ENCODE measurements around the gene TPM1. TPM values are rescaled to one million over a fixed set of nuclear protein-coding genes. Genes with fewer than 3 reads are reported as not detected.
"Not testable (repeated sequence)": the region's sequence is repeated elsewhere in the genome, so short reads cannot be mapped to it uniquely, and the experiment has no call there.

TPM1 gene
- total RNA-seq, 1 experiment from 2014 or later, result 1,551 TPM

- peak; percentile 57 for DNase-seq (ENCODE audit: low read depth)
Observed at GRCh38 chr15:63094495-63094931, 52.0 kb downstream of the TPM1 start.

GRCh38 chr15:63096178-63096577 is 53.6 kb downstream of the TPM1 start:
- DNase-seq (ENCODE audit: low read depth), result no peak

DNA sequence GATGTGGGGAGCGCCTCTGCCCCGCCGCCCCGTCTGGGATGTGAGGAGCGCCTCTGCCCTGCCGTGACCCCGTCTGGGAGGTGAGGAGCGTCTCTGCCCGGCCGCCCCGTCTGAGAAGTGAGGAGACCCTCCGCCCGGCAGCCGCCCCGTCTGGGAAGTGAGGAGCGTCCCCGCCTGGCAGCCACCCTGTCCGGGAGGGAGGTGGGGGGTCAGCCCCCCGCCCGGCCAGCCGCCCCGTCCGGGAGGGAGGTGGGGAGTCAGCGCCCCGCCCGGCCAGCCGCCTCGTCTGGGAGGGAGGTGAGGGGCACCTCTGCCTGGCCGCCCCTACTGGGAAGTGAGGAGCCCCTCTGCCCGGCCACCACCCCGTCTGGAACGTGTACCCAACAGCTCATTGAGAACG is 56.4 kb downstream of the TPM1 start:
- not testable (repeated sequence) for DNase-seq (ENCODE audit: low read depth)

DNA sequence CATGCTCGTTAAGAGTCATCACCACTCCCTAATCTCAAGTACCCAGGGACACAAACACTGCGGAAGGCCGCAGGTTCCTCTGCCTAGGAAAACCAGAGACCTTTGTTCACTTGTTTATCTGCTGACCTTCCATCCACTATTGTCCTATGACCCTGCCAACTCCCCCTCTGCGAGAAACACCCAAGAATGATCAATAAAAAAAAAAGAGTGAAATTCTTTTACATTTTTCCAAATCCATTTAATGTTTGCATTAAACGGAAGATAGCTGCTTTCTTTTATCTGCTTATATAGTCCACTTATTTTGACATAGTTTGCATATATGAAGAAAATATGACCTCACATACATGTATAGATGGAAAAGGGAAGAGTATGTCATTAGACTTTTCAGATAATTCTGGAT is 57.0 kb downstream of the TPM1 start:
- not testable (repeated sequence) for DNase-seq (ENCODE audit: low read depth)

DNA sequence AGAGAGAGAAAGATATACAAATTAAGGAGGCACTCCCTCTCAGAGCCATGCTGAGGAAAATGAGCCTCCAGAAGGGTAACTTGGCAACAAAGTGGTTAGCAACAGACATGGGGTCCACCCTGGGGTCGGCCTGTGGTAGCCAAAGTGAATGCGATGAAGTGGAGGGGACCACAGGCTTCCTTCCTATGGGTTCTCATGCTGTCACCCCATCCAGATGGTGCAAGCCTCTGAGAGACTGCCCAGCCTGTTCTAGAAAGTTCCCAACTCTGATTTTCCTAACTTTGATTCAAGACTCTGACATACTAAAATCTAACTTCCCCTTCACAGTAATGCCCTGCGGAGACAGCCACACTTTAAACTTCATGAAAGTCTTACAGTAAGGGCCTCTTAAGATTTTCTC is 60.9 kb downstream of the TPM1 start:
- DNase-seq (ENCODE audit: low read depth), result no peak

DNA sequence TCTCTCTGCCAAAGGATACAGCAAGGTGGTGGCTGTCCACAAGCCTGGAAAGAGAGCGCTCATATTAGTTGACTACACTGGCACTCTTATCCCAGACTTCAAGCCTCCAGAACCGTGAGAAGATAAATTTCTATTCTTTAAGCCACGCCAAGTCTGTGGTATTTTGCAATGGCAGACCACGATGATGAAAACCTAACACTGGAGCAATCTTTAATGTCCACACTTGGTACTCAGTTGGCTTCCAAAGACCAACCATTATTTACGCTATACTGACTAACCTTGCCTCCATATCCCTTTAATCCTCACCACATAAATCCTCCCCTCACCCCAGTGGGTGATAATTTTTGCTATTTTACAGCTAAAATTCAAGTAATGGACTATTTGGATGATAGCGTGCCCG is 62.2 kb downstream of the TPM1 start:
- DNase-seq (ENCODE audit: low read depth), result no peak

DNA sequence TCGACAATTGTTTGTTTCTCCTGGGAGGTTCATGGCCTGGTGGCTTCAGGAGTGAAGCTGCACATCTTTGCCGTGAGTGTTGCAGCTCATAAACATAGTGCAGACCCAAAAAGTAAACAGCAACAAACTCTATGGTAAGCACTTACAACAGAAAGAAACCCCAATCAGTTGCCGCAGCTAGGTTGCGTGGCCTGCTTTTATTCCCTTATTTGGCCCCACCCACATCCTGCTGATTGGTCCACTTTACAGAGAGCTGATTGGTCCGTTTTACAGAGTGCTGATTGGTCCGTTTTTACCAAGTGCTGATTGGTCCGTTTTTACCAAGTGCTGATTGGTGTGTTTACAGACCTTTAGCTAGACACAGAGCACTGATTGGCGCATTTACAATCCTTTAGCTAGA is 62.8 kb downstream of the TPM1 start:
- DNase-seq (ENCODE audit: low read depth), result not testable (repeated sequence)

DNA sequence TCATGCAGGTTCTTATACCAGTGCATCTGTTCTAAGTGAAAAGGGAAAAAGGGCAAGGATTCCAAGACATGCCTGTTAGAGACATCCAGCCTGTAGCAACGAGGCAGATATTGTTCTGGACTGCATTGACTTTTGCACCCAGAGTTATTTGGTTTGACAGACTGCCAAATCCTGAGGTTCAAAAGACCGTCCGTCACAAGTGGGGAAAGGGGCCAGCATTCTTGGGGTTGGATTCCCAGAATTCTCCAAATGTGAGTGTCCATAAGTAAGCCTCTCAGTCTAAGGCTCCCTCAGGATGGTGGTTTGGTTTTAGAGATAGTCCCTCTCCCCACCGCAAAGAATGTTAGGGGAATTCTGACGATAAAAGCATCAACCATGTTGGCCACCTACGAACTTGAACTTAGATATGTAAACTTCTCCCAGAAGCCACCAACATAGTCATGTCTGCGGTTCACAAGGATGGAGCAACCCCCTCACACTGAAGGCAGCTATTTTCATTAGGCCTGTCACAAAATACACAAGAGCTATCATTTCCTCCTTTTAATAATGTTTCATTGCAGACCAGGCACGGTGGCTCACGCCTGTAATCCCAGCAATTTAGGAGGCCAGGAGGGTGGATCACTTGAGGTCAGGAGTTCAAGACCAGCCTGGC is 65.5 kb downstream of the TPM1 start:
- DNase-seq (ENCODE audit: low read depth), result peak; percentile 98

GRCh38 chr15:63109498-63109897 is 67.0 kb downstream of the TPM1 start:
- DNase-seq (ENCODE audit: low read depth), result no peak

DNA sequence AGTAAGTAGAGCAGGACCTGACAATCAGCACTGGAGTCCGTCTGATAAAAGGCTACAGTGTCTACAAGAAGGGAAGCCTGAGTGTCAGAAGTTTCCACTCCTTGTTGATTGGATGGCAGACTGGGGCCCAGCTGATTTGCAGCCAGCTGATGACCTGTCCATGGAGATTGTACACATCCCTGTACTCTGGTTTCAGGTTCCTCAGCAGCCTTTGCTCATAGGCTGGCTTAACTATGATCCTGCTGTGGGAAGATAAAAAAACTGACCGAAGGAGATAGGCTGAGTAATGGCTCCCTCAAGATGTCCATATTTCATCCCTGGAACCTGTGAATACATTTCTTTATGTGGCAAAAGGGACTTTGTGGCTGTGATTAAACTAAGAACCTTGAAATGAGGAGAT is 67.4 kb downstream of the TPM1 start:
- peak; percentile 41 for DNase-seq (ENCODE audit: low read depth)

DNA sequence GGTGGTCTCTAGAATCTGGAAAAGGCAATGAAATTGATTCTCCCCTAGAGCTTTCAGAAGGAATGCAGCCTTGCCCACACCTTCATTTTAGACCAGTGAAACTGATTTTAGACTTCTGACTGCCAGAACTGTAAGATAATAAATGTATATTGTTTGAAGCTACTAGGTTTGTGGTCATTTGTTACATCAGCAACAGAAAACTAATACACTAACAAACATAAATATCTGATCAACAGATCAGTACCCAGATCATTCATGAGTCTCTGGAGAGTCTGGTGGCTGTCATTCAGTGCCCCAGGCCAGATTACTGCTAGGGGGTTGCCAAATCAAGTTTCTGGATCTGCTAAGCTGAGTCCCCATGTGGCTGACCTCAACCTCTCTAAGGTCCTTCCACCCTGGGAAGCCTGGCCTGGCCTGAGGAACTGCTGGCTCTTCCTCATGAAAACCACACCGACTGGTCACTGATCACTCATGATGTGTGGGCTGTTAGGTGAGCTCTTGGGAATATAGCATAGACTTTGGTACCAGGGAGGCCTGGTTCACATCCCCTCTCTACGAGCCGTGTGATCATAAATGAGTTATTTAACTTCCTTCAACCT is 68.0 kb downstream of the TPM1 start:
- no peak for DNase-seq (ENCODE audit: low read depth)

- DNase-seq (ENCODE audit: low read depth), result no peak
Observed at GRCh38 chr15:63111481-63111880, 68.9 kb downstream of the TPM1 start.

DNA sequence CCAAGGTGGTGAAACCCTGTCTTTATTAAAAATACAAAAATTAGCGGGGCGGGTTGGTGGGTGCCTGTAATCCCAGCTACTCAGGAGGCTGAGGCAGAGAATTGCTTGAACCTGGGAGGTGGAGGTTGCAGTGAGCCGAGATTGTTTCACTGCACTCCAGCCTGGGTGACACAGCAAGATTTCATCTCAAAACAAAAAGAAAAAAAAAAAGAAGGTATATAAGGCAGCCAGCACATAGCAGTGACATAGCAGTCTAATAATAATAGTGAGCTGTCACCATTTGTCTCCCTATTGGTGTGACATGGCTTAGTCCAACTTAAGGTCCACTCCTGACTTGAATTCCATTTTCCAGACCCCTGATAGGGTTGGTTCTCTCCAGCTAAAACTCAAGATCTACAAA is 70.3 kb downstream of the TPM1 start:
- no peak for DNase-seq (ENCODE audit: low read depth)

GRCh38 chr15:63114465-63114864 is 71.9 kb downstream of the TPM1 start:
- DNase-seq (ENCODE audit: low read depth), result peak; percentile 27

Other genes with a start within 250 kb of the TPM1 start
- gene LACTB, start 79.1 kb downstream of the TPM1 start, total RNA-seq (2014; rRNA removed; shearing (Covaris generic)), result 60.3 and 61.8 TPM in 2 replicates
- 49.6 and 59.0 TPM in 2 replicates for gene RPS27L, start 114.7 kb downstream of the TPM1 start, total RNA-seq (2014; rRNA removed; shearing (Covaris generic))
- gene RAB8B, start 146.9 kb downstream of the TPM1 start, total RNA-seq (2014; rRNA removed; shearing (Covaris generic)), result 28.5 and 29.4 TPM in 2 replicates
- 7.8 and 8.1 TPM in 2 replicates for gene APH1B, start 234.9 kb downstream of the TPM1 start, total RNA-seq (2014; rRNA removed; shearing (Covaris generic))